IMR-90 (cell line): ENCODE measurements around the gene UNC13B. TPM values are rescaled to one million over a fixed set of nuclear protein-coding genes. Genes with fewer than 3 reads are reported as not detected.

ENCODE experiments used
- ATAC-seq: fragments of 200-7000 bp; cut with Tn5 transposase; 2 replicates; pipeline ENCODE4 v1.9.1; 2020; ENCODE audit warnings: low read depth, mild to moderate bottlenecking, moderate library complexity
- BruUV-seq: library from RNA; stranded (reverse); fragments of 400-500 nt; replicated peaks from 2 replicates; lab custom pipeline; 2021; lab: Mats Ljungman, UMichigan
- CTCF ChIA-PET: fragments of 300-600 bp; formaldehyde crosslinking; extraction: SDS; loops from one replicate; lab custom pipeline; 2021; ENCODE audit warnings: antibody characterized with exemption; lab: Yijun Ruan, JAX
- POLR2A ChIA-PET: fragments of 300-600 bp; sonication (Branson Sonifier 250); formaldehyde crosslinking; loops from one replicate; lab custom pipeline; 2022; ENCODE audit warnings: antibody characterized with exemption; ENCODE audit not compliant: unreplicated experiment; lab: Charles Lee
- DNase-seq: peaks from one replicate; pipeline ENCODE4 v3.0.0; 2013
- H2AFZ ChIP-seq: replicated peaks from 2 replicates; pipeline ENCODE3; 2013; ENCODE audit warnings: low read length, mild to moderate bottlenecking; ENCODE audit not compliant: poor library complexity
- H2AK5ac ChIP-seq: 2 replicates; pipeline ENCODE4 v1.6.1; 2013; ENCODE audit warnings: low read depth, low read length, inconsistent platforms
- H2AK9ac ChIP-seq: replicated peaks from 2 replicates; pipeline ENCODE3; 2013; ENCODE audit warnings: mild to moderate bottlenecking, low read depth, low read length, moderate library complexity; ENCODE audit not compliant: poor library complexity
- H2BK120ac ChIP-seq: 2 replicates; pipeline ENCODE4 v1.6.1; 2013; ENCODE audit warnings: low read depth, low read length, inconsistent platforms
- H2BK15ac ChIP-seq: 3 replicates; pipeline ENCODE4 v1.6.1; 2013; ENCODE audit warnings: low read depth, low read length, inconsistent platforms
- H2BK20ac ChIP-seq: 2 replicates; pipeline ENCODE4 v1.6.1; 2013; ENCODE audit warnings: low read depth, mild to moderate bottlenecking, inconsistent platforms, low read length, moderate library complexity
- H2BK5ac ChIP-seq: 2 replicates; pipeline ENCODE4 v1.6.1; 2013; ENCODE audit warnings: mild to moderate bottlenecking, low read depth, low read length, inconsistent platforms; ENCODE audit not compliant: poor library complexity, severe bottlenecking
- H3K14ac ChIP-seq: replicated peaks from 2 replicates; pipeline ENCODE4 v1.6.1; 2013; ENCODE audit warnings: low read depth, low read length, inconsistent platforms
- H3K18ac ChIP-seq: 2 replicates; pipeline ENCODE4 v1.6.1; 2013; ENCODE audit warnings: low read depth, low read length, control low read depth
- H3K23ac ChIP-seq: 2 replicates; pipeline ENCODE4 v1.6.1; 2013; ENCODE audit warnings: low read depth, low read length, inconsistent platforms
- H3K27ac ChIP-seq: 2 replicates; pipeline ENCODE4 v1.5.1; 2013; ENCODE audit warnings: mild to moderate bottlenecking, control low read depth, low read length; ENCODE audit not compliant: insufficient read depth
- H3K27me3 ChIP-seq: 2 replicates; pipeline ENCODE4 v1.6.1; 2013; ENCODE audit warnings: low read length; ENCODE audit not compliant: control insufficient read depth, insufficient read depth
- H3K36me3 ChIP-seq: 2 replicates; pipeline ENCODE4 v1.6.1; 2013; ENCODE audit warnings: low read length, mixed read lengths; ENCODE audit not compliant: control insufficient read depth, insufficient read depth
- H3K4ac ChIP-seq: 2 replicates; pipeline ENCODE4 v1.6.1; 2013; ENCODE audit warnings: low read depth, low read length, inconsistent platforms
- H3K4me1 ChIP-seq: 2 replicates; pipeline ENCODE4 v1.6.1; 2013; ENCODE audit warnings: low read length, mixed read lengths; ENCODE audit not compliant: control insufficient read depth, insufficient read depth
- H3K4me2 ChIP-seq: 2 replicates; pipeline ENCODE4 v1.6.1; 2013; ENCODE audit warnings: low read depth, mild to moderate bottlenecking, control low read depth, low read length, moderate library complexity
- H3K4me3 ChIP-seq: 2 replicates; pipeline ENCODE4 v1.5.1; 2013; ENCODE audit warnings: low read depth, mild to moderate bottlenecking, control low read depth, low read length, moderate library complexity; ENCODE audit not compliant: insufficient read depth
- H3K56ac ChIP-seq: 2 replicates; pipeline ENCODE4 v1.6.1; 2013; ENCODE audit warnings: low read length, inconsistent platforms; ENCODE audit not compliant: insufficient read depth; ENCODE audit errors: extremely low read depth
- H3K79me1 ChIP-seq, 2 experiments: 2 replicates each; pipeline ENCODE4 v1.6.1; 2013; ENCODE audit warnings: low read length in 2 of 2, inconsistent platforms in 1 of 2, low read depth in 1 of 2
- H3K9ac ChIP-seq: 2 replicates; pipeline ENCODE4 v1.6.1; 2013; ENCODE audit warnings: low read depth, low read length, control low read depth
- H3K9me1 ChIP-seq: 2 replicates; pipeline ENCODE4 v1.6.1; 2013; ENCODE audit warnings: low read length, inconsistent platforms; ENCODE audit not compliant: insufficient read depth
- H3K9me3 ChIP-seq: 2 replicates; pipeline ENCODE4 v1.6.1; 2013; ENCODE audit warnings: low read length; ENCODE audit not compliant: control insufficient read depth, insufficient read depth
- H4K20me1 ChIP-seq: 2 replicates; pipeline ENCODE4 v1.6.1; 2013; ENCODE audit warnings: low read length, inconsistent platforms; ENCODE audit not compliant: insufficient read depth
- H4K5ac ChIP-seq: 2 replicates; pipeline ENCODE4 v1.6.1; 2013; ENCODE audit warnings: mild to moderate bottlenecking, low read depth, low read length, control low read depth
- H4K8ac ChIP-seq, 2 experiments: 2 replicates each; pipeline ENCODE4 v1.6.1; 2013; ENCODE audit warnings: low read depth in 2 of 2, low read length in 2 of 2, control low read depth in 1 of 2, inconsistent platforms in 1 of 2
- H4K91ac ChIP-seq: 2 replicates; pipeline ENCODE4 v1.6.1; 2013; ENCODE audit warnings: low read depth, low read length, inconsistent platforms; ENCODE audit not compliant: insufficient read depth
- BHLHE40 ChIP-seq: fragments of 150-350 bp; IDR thresholded peaks from 2 replicates; pipeline ENCODE4 v1.6.1; 2016; ENCODE audit warnings: mild to moderate bottlenecking, low read depth, low read length
- CEBPB ChIP-seq: IDR thresholded peaks from 2 replicates; pipeline ENCODE4 v1.6.1; 2012; ENCODE audit warnings: low read depth, low read length, improper control_type of control experiment
- CHD1 ChIP-seq: IDR thresholded peaks from 2 replicates; pipeline ENCODE4 v1.6.1; 2012; ENCODE audit warnings: low read depth, low read length, improper control_type of control experiment
- CTCF ChIP-seq: conservative IDR thresholded peaks from 2 replicates; pipeline ENCODE4 v1.5.1; 2012; ENCODE audit warnings: mild to moderate bottlenecking, low read depth, low read length, improper control_type of control experiment
- ELK1 ChIP-seq: fragments of 150-350 bp; IDR thresholded peaks from 2 replicates; pipeline ENCODE4 v1.6.1; 2016; ENCODE audit warnings: low read depth, mild to moderate bottlenecking, low read length, moderate library complexity, borderline replicate concordance
- MAFK ChIP-seq: IDR thresholded peaks from 2 replicates; pipeline ENCODE4 v1.6.1; 2012; ENCODE audit warnings: low read depth, low read length, improper control_type of control experiment
- MAZ ChIP-seq: IDR thresholded peaks from 2 replicates; pipeline ENCODE4 v1.6.1; 2012; ENCODE audit warnings: low read depth, mild to moderate bottlenecking, low read length, improper control_type of control experiment, moderate library complexity, borderline replicate concordance
- MXI1 ChIP-seq: IDR thresholded peaks from 2 replicates; pipeline ENCODE4 v1.6.1; 2012; ENCODE audit warnings: low read depth, mild to moderate bottlenecking, low read length, moderate library complexity, borderline replicate concordance
- NFE2L2 ChIP-seq: fragments of 150-350 bp; IDR thresholded peaks from 2 replicates; pipeline ENCODE4 v1.6.1; 2016; ENCODE audit warnings: low read depth, mild to moderate bottlenecking, low read length
- POLR2A ChIP-seq: IDR thresholded peaks from 2 replicates; pipeline ENCODE4 v1.6.1; 2012; ENCODE audit warnings: mild to moderate bottlenecking, low read depth, low read length
- RAD21 ChIP-seq: IDR thresholded peaks from 2 replicates; pipeline ENCODE4 v1.6.1; 2012; ENCODE audit warnings: low read length, improper control_type of control experiment
- RCOR1 ChIP-seq: IDR thresholded peaks from 2 replicates; pipeline ENCODE4 v1.6.1; 2012; ENCODE audit warnings: mild to moderate bottlenecking, low read length, improper control_type of control experiment; ENCODE audit not compliant: insufficient replicate concordance
- SMC3 ChIP-seq: fragments of 150-350 bp; IDR thresholded peaks from 2 replicates; pipeline ENCODE4 v1.6.1; 2016; ENCODE audit warnings: low read depth, mild to moderate bottlenecking, antibody characterized with exemption, low read length, moderate library complexity
- USF2 ChIP-seq: fragments of 150-350 bp; IDR thresholded peaks from 2 replicates; pipeline ENCODE4 v1.6.1; 2017; ENCODE audit warnings: mild to moderate bottlenecking, antibody characterized with exemption, low read length, low read depth
- WGBS, 2 experiments: methylation state at CpG; one replicate each; pipeline versions ENCODE4 v1.1.5 to v1.1.7; 2013; ENCODE audit warnings: missing lambda C conversion rate in 2 of 2; ENCODE audit not compliant: insufficient read length in 1 of 2; ENCODE audit errors: extremely low coverage in 2 of 2; 5-methylcytosine and 5-hydroxymethylcytosine counted together
- dilution Hi-C: fragments of 300-500 bp; cut with HindIII; formaldehyde crosslinking; loops from one replicate; pipeline ENCODE4 v1.14.3; 2018; ENCODE audit warnings: low sequenced_read_pairs; ENCODE audit not compliant: unreplicated experiment
- in situ Hi-C: fragments of 300-500 bp; cut with MboI; formaldehyde crosslinking; loops from 3 replicates; pipeline ENCODE4 v1.14.3; 2019; ENCODE audit warnings: low sequenced_read_pairs, inconsistent platforms, mixed read lengths
- intact Hi-C: fragments of 100-400 bp; cut with micrococcal nuclease; formaldehyde crosslinking; loops from 2 replicates; pipeline ENCODE4 v1.10.0; 2022
- polyA plus RNA-seq, 3 experiments: library from polyadenylated mRNA; depleted of rRNA; stranded (reverse); fragments of >200 nt; gene quantifications; 2 replicates each; pipeline ENCODE4 v1.2.3, GENCODE V29; 2012; ENCODE audit warnings: low replicate concordance in 1 of 3
- total RNA-seq: library from RNA; depleted of rRNA; stranded (reverse); fragments of >200 nt; gene quantifications from 2 replicates; pipeline ENCODE4 v1.2.3, GENCODE V29; 2012

Gene UNC13B
- total and polyA plus RNA-seq, 2 of the 4 experiments (the other 2 are of a cell fraction): 7.5 to 14.3 TPM

- in situ Hi-C loops: no loop called here
- H3K4me3 ChIP-seq: no peak overlapping the region
These were observed 179.2 kb downstream of the UNC13B start for GRCh38 chr9:35341021-35341420.

More at GRCh38 chr9:35341021-35341420, 179.2 kb downstream of the UNC13B start:
- Histone ChIP-seq H3K4me1 (peaks cover 15% of the 10 kb centered on the region), H2AK9ac (peak overlapping the region; percentile 18), H2AK5ac (peak overlapping the region; percentile 45; the same call in 1 of the 2 replicates), H4K20me1 (no peaks in the 10 kb centered on the region), H2BK15ac (peak overlapping the region; percentile 74; the same call in 2 of the 3 replicates), H2BK5ac (peak overlapping the region; percentile 9), H4K5ac (peak overlapping the region; percentile 58; the same call in 1 of the 2 replicates), H3K14ac (peak overlapping the region; percentile 76), H3K79me1 (0 out of 4 replicates have a peak, but pooled peaks cover 0 to 6% of the 10 kb centered on the region in 2 experiments), H2BK20ac (peak overlapping the region; percentile 59; the same call in 1 of the 2 replicates), H3K36me3 (no peaks in the 10 kb centered on the region), H2BK120ac (peak overlapping the region; percentile 53; the same call in 1 of the 2 replicates), H3K9me1 (peaks cover 11% of the 10 kb centered on the region), H3K4me2 (peak overlapping the region; percentile 53; the same call in 1 of the 2 replicates), H3K27ac (no peak overlapping the region), H4K8ac (peak overlapping the region; percentile 10 to 66; a peak in 3 of 4 replicates), H3K56ac (no peak overlapping the region), H2AFZ (peak overlapping the region; percentile 87), H3K9ac (no peak overlapping the region; the same call in 1 of the 2 replicates), H4K91ac (peak overlapping the region; percentile 78; the same call in 1 of the 2 replicates), H3K9me3 (no peaks in the 10 kb centered on the region), H3K23ac (peak overlapping the region; percentile 44; the same call in 1 of the 2 replicates), H3K4ac (peak overlapping the region; percentile 73; the same call in 1 of the 2 replicates), H3K27me3 (no peaks in the 10 kb centered on the region), H3K18ac (peak overlapping the region; percentile 48)
- DNase-seq (no peak), ATAC-seq (no peak)
- BruUV-seq: no TSS peak
- dilution Hi-C loops (no loop called here), intact Hi-C loops (no loop called here)
- CTCF ChIA-PET: no interaction called here
- POLR2A ChIA-PET: no interaction called here
- no CpG with 5 or more reads among the region's 2 CpGs for WGBS, 2 experiments
- TF ChIP-seq CHD1: no peak
- TF ChIP-seq CEBPB: no peak
- no peak for TF ChIP-seq CTCF
- TF ChIP-seq MAZ: no peak
- TF ChIP-seq RAD21: no peak
- TF ChIP-seq ELK1: no peak
- no peak for TF ChIP-seq SMC3
- no peak for TF ChIP-seq MAFK
- TF ChIP-seq USF2: no peak
- no peak for TF ChIP-seq NFE2L2
- no peak for TF ChIP-seq POLR2A
- TF ChIP-seq MXI1: no peak
- no peak for TF ChIP-seq RCOR1
- no peak for TF ChIP-seq BHLHE40
